Tibial artery (tissue), 4 donors: ENCODE measurements around the gene ITGA5.

ENCODE experiments used
- DNase-seq, 2 donors: peaks; one replicate each; pipeline ENCODE4 v3.0.0-alpha.2; 2019
- H3K27ac ChIP-seq, 2 donors: fragments of 200-600 bp; sonication (generic) in 1 of 2; 1 replicate in 1 of 2; 2 replicates in 1 of 2; pipeline ENCODE4 v1.5.1; 2018 to 2019; ENCODE audit warnings: mild to moderate bottlenecking in 1 of 2
- H3K27me3 ChIP-seq, 2 donors: fragments of 200-600 bp; sonication (generic) in 1 of 2; one replicate each; pipeline versions ENCODE4 v1.5.1 to v1.6.0; 2016 to 2019
- H3K36me3 ChIP-seq, 3 donors: fragments of 200-600 bp; sonication (generic) in 2 of 3; one replicate each; pipeline ENCODE4 v1.5.1; 2016 to 2019; ENCODE audit warnings: mild to moderate bottlenecking in 2 of 3
- H3K4me1 ChIP-seq, 4 donors: fragments of 200-600 bp; sonication (generic) in 2 of 4; 1 replicate in 3 of 4; 2 replicates in 1 of 4; pipeline ENCODE4 v1.5.1; 2016 to 2019
- H3K4me3 ChIP-seq, 2 donors: fragments of 200-600 bp; sonication (generic) in 1 of 2; 1 replicate in 1 of 2; 2 replicates in 1 of 2; pipeline ENCODE4 v1.5.1; 2018 to 2019; ENCODE audit warnings: mild to moderate bottlenecking in 2 of 2
- H3K9me3 ChIP-seq, 3 donors: fragments of 200-600 bp; sonication (generic) in 1 of 3; one replicate each; pipeline ENCODE4 v1.5.1; 2016 to 2019
- CTCF ChIP-seq, 2 experiments: fragments of 200-600 bp in 1 of 2; fragments of 450-650 bp in 1 of 2; IDR thresholded peaks; one replicate each; pipeline ENCODE4 v1.5.1; 2017 to 2019; ENCODE audit warnings: antibody characterized with exemption in 2 of 2, mild to moderate bottlenecking in 1 of 2, moderate library complexity in 1 of 2
- intact Hi-C: fragments of 100-400 bp; cut with DNase I; formaldehyde crosslinking; loops from one replicate; pipeline ENCODE4 v1.15.0; 2023; ENCODE audit warnings: low total_unique reads

ITGA5 gene

GRCh38 chr12:54411391-54412241 is 7.5 kb downstream of the ITGA5 start:
- no peak for TF ChIP-seq CTCF (IDR thresholded peaks at IDR 0.05)
- peak; percentile 91 to 93 for DNase-seq
- Histone ChIP-seq H3K9me3 (no peaks in the 10 kb centered on the region), H3K4me3 (peak overlapping the region; percentile 83 to 88), H3K4me1 (peaks cover 0 to 98% (median 64%) of the 10 kb centered on the region in 4 donors), H3K27ac (peak overlapping the region; percentile 93 to 98), H3K27me3 (no peaks in the 10 kb centered on the region), H3K36me3 (peaks cover 73 to 98% (median 85%) of the 10 kb centered on the region in 3 donors)
- intact Hi-C loops: no loop called here

- TF ChIP-seq CTCF (IDR thresholded peaks at IDR 0.05): no peak
- Histone ChIP-seq H3K36me3 (peaks cover 90 to 100% (median 99%) of the 10 kb centered on the region in 3 donors), H3K4me3 (peak overlapping the region in 1 of 2 donors; percentile 2), H3K4me1 (peaks cover 0 to 96% (median 72%) of the 10 kb centered on the region in 4 donors), H3K27ac (peak overlapping the region; percentile 68 to 93), H3K9me3 (no peaks in the 10 kb centered on the region), H3K27me3 (no peaks in the 10 kb centered on the region)
- DNase-seq: peak in 1 of 2 donors; percentile 71
- intact Hi-C loops: no loop called here
These were observed 9.8 kb downstream of the ITGA5 start for GRCh38 chr12:54409267-54409666.

GRCh38 chr12:54407183-54407905 is 11.7 kb downstream of the ITGA5 start:
- peaks cover 0 to 77% (median 57%) of the 10 kb centered on the region in 4 donors for H3K4me1 ChIP-seq
- no peak overlapping the region for H3K4me3 ChIP-seq
- DNase-seq: no peak
- H3K27ac ChIP-seq: peak overlapping the region; percentile 68 to 93
- H3K9me3 ChIP-seq: no peaks in the 10 kb centered on the region
- H3K36me3 ChIP-seq: peaks cover 98 to 100% (median 100%) of the 10 kb centered on the region in 3 donors
- intact Hi-C loops: no loop called here
- no peak for TF ChIP-seq CTCF (IDR thresholded peaks at IDR 0.05)
- no peaks in the 10 kb centered on the region for H3K27me3 ChIP-seq

GRCh38 chr12:54405573-54405972 is 13.5 kb downstream of the ITGA5 start:
- Histone ChIP-seq H3K27me3 (no peaks in the 10 kb centered on the region), H3K9me3 (no peaks in the 10 kb centered on the region), H3K36me3 (peaks cover 100% of the 10 kb centered on the region in 3 donors), H3K27ac (peak overlapping the region; percentile 68 to 93), H3K4me3 (no peak overlapping the region), H3K4me1 (peaks cover 0 to 66% (median 41%) of the 10 kb centered on the region in 4 donors)
- no peak for DNase-seq
- intact Hi-C loops: no loop called here
- TF ChIP-seq CTCF (IDR thresholded peaks at IDR 0.05): no peak

GRCh38 chr12:54405106-54405505 is 14.0 kb downstream of the ITGA5 start:
- H3K27ac ChIP-seq: peak overlapping the region; percentile 68 to 93
- intact Hi-C loops: no loop called here
- no peak for DNase-seq
- TF ChIP-seq CTCF (IDR thresholded peaks at IDR 0.05): no peak
- H3K27me3 ChIP-seq: no peaks in the 10 kb centered on the region
- H3K4me1 ChIP-seq: peaks cover 0 to 61% (median 36%) of the 10 kb centered on the region in 4 donors
- no peaks in the 10 kb centered on the region for H3K9me3 ChIP-seq
- H3K36me3 ChIP-seq: peaks cover 100% of the 10 kb centered on the region in 3 donors
- H3K4me3 ChIP-seq: no peak overlapping the region
